Measurements from ENCODE around the gene CCN6.

DNA sequence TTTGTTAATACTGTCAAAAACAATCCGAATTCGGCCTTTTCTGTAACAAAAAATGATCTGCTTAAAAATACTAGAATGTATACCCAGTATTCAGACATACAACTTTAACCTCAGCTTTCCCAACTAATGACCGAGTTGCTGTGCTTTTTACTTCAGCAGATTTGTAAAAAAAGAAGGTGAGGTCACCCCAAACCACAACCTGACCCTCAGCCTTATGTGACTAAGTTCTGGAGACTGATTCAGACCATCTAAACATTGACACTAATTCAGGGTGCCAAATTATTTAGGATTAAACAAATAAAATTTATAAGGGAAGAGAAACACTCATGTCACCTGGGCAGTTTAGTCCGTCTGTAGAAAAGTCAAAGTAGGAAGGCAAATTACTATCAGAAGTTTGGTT lies 7.7 kb downstream of the CCN6 start:
- TF ChIP-seq, protein P1, sequence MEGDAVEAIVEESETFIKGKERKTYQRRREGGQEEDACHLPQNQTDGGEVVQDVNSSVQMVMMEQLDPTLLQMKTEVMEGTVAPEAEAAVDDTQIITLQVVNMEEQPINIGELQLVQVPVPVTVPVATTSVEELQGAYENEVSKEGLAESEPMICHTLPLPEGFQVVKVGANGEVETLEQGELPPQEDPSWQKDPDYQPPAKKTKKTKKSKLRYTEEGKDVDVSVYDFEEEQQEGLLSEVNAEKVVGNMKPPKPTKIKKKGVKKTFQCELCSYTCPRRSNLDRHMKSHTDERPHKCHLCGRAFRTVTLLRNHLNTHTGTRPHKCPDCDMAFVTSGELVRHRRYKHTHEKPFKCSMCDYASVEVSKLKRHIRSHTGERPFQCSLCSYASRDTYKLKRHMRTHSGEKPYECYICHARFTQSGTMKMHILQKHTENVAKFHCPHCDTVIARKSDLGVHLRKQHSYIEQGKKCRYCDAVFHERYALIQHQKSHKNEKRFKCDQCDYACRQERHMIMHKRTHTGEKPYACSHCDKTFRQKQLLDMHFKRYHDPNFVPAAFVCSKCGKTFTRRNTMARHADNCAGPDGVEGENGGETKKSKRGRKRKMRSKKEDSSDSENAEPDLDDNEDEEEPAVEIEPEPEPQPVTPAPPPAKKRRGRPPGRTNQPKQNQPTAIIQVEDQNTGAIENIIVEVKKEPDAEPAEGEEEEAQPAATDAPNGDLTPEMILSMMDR (IDR thresholded peaks at IDR 0.05; ENCODE audit: low read length): no peak
- TF ChIP-seq EZH2phosphoT487 (IDR thresholded peaks at IDR 0.05; ENCODE audit: low read length): no peak
- TF ChIP-seq EZH2 (optimal IDR thresholded peaks at IDR 0.05; ENCODE audit: low read depth, low read length): no peak

Measured in MM.1S (cell line).